HepG2 (cell line): ENCODE measurements around the gene CSTF2. TPM values are rescaled to one million over a fixed set of nuclear protein-coding genes. Genes with fewer than 3 reads are reported as not detected.

Source experiments
- ATF7 ChIP-seq, 2 experiments: fragments of 450-650 bp in 1 of 2; sonication (generic) in 1 of 2; formaldehyde crosslinking in 1 of 2; IDR thresholded peaks; 2 replicates each; pipeline versions ENCODE4 v1.4.0 to v1.6.1; 2016 to 2020; ENCODE audit warnings: antibody characterized with exemption in 1 of 2, mild to moderate bottlenecking in 1 of 2, missing genetic modification reagents in 1 of 2
- HINFP ChIP-seq: sonication (generic); formaldehyde crosslinking; IDR thresholded peaks from 2 replicates; pipeline ENCODE4 v1.4.0; 2020; ENCODE audit warnings: low read depth, mild to moderate bottlenecking, missing genetic modification reagents
- PAXIP1 ChIP-seq: sonication (generic); formaldehyde crosslinking; conservative IDR thresholded peaks from 2 replicates; pipeline ENCODE4 v1.4.0; 2020; ENCODE audit warnings: mild to moderate bottlenecking, missing genetic modification reagents, moderate library complexity
- PITX1 ChIP-seq: sonication (generic); formaldehyde crosslinking; IDR thresholded peaks from 2 replicates; pipeline ENCODE4 v1.5.1; 2020; ENCODE audit warnings: mild to moderate bottlenecking, missing genetic modification reagents
- TEAD2 ChIP-seq: sonication (generic); formaldehyde crosslinking; IDR thresholded peaks from 2 replicates; pipeline ENCODE4 v1.9.0; 2021; ENCODE audit warnings: missing genetic modification reagents
- TEAD3 ChIP-seq: optimal IDR thresholded peaks from 2 replicates; pipeline ENCODE3; 2016; ENCODE audit warnings: borderline replicate concordance
- ZFYVE20 ChIP-seq: sonication (generic); formaldehyde crosslinking; IDR thresholded peaks from 2 replicates; pipeline ENCODE4 v1.8.0; 2023; ENCODE audit warnings: low read depth, mild to moderate bottlenecking, moderate library complexity, missing genetic modification reagents, borderline replicate concordance
- polyA plus RNA-seq, 8 experiments: library from polyadenylated mRNA; depleted of rRNA in 3 of 8; stranded (reverse) in 7 of 8; unstranded in 1 of 8; fragments of >200 nt; fragmentation: Illumina TruSeq in 4 of 8; extraction: Trizol in 4 of 8; gene quantifications; 2 replicates each; pipeline versions ENCODE4 v1.2.1 to v1.2.3, GENCODE V29; 2011 to 2016; ENCODE audit warnings: low read depth in 4 of 8, missing spikeins in 1 of 8, mixed read lengths in 1 of 8; ENCODE audit not compliant: insufficient read depth in 1 of 8
- total RNA-seq, 5 experiments: library from RNA; depleted of rRNA; stranded (reverse); fragments of >200 nt; fragmentation: Illumina TruSeq; extraction: Trizol; gene quantifications; 2 replicates each; pipeline ENCODE4 v1.2.3, GENCODE V29; 2016; ENCODE audit warnings: low read depth in 1 of 5
- TF ChIP-seq, protein P1 (sequence below): sonication (generic); formaldehyde crosslinking; IDR thresholded peaks from 2 replicates; pipeline ENCODE4 v1.9.0; 2021; ENCODE audit warnings: mild to moderate bottlenecking, missing genetic modification reagents
- TF ChIP-seq, protein P2 (sequence below): sonication (generic); formaldehyde crosslinking; IDR thresholded peaks from 2 replicates; pipeline ENCODE4 v1.4.0; 2020; ENCODE audit warnings: missing genetic modification reagents
- TF ChIP-seq, protein P3 (sequence below): sonication (generic); formaldehyde crosslinking; IDR thresholded peaks from 2 replicates; pipeline ENCODE4 v1.4.0; 2020; ENCODE audit warnings: missing genetic modification reagents

The CSTF2 gene
- total and polyA plus RNA-seq, 2 of the 13 experiments (the other 11 are each of a cell fraction or from before 2014, with no cell fraction given) = 19.7 to 26.7 TPM

DNA sequence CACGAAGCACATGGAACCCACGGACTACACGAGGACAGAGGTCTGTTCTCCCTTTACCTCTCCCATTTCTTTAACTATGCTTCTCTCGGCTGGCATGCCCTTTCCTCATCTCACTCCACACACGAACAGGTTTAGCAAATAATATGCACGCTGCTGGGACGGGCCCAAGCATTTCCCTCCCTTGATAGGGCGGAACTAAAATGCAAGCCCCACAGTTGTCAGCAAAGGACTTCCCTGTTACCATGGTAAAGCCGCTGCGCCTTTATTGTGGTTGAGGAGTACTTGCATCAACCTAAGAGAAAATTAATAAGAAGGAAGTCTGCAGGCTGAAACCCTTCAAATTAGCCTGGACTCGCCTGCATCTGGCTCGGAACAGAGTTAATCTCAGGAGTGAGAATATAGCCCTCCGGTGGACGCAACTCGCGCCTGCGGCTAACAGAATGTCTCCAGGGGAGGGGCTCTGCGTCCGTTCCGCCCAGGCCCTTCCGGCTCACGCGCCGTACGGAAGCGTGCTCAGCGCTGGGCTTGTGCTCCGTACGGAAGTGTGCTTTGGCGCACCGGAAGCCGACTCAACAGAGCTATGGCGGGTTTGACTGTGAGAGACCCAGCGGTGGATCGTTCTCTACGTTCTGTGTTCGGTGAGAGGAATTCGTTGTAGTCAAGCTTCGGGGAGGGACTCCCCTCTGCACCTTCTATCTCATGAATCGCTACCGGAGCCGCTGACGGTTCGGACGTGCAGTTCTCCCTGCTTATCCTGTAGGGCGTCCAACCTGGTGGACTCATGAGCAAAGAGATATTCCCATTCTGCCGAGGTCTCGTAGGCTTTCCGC lies at the start of gene CSTF2 (continued):
- TF ChIP-seq, protein P1, sequence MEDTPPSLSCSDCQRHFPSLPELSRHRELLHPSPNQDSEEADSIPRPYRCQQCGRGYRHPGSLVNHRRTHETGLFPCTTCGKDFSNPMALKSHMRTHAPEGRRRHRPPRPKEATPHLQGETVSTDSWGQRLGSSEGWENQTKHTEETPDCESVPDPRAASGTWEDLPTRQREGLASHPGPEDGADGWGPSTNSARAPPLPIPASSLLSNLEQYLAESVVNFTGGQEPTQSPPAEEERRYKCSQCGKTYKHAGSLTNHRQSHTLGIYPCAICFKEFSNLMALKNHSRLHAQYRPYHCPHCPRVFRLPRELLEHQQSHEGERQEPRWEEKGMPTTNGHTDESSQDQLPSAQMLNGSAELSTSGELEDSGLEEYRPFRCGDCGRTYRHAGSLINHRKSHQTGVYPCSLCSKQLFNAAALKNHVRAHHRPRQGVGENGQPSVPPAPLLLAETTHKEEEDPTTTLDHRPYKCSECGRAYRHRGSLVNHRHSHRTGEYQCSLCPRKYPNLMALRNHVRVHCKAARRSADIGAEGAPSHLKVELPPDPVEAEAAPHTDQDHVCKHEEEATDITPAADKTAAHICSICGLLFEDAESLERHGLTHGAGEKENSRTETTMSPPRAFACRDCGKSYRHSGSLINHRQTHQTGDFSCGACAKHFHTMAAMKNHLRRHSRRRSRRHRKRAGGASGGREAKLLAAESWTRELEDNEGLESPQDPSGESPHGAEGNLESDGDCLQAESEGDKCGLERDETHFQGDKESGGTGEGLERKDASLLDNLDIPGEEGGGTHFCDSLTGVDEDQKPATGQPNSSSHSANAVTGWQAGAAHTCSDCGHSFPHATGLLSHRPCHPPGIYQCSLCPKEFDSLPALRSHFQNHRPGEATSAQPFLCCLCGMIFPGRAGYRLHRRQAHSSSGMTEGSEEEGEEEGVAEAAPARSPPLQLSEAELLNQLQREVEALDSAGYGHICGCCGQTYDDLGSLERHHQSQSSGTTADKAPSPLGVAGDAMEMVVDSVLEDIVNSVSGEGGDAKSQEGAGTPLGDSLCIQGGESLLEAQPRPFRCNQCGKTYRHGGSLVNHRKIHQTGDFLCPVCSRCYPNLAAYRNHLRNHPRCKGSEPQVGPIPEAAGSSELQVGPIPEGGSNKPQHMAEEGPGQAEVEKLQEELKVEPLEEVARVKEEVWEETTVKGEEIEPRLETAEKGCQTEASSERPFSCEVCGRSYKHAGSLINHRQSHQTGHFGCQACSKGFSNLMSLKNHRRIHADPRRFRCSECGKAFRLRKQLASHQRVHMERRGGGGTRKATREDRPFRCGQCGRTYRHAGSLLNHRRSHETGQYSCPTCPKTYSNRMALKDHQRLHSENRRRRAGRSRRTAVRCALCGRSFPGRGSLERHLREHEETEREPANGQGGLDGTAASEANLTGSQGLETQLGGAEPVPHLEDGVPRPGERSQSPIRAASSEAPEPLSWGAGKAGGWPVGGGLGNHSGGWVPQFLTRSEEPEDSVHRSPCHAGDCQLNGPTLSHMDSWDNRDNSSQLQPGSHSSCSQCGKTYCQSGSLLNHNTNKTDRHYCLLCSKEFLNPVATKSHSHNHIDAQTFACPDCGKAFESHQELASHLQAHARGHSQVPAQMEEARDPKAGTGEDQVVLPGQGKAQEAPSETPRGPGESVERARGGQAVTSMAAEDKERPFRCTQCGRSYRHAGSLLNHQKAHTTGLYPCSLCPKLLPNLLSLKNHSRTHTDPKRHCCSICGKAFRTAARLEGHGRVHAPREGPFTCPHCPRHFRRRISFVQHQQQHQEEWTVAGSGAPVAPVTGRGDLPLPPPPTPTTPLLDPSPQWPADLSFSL (CRISPR knock-in tag) = no peak
- TF ChIP-seq PAXIP1 (no peak), TEAD3 (CRISPR knock-in tag) (no peak), ZFYVE20 (CRISPR knock-in tag) (no peak), PITX1 (no peak), TEAD2 (CRISPR knock-in tag) (no peak), HINFP (CRISPR knock-in tag) (no peak), ATF7 (IDR thresholded peaks at IDR 0.05) (no peak), ATF7 (CRISPR knock-in tag; IDR thresholded peaks at IDR 0.05) (no peak)
- TF ChIP-seq, protein P2, sequence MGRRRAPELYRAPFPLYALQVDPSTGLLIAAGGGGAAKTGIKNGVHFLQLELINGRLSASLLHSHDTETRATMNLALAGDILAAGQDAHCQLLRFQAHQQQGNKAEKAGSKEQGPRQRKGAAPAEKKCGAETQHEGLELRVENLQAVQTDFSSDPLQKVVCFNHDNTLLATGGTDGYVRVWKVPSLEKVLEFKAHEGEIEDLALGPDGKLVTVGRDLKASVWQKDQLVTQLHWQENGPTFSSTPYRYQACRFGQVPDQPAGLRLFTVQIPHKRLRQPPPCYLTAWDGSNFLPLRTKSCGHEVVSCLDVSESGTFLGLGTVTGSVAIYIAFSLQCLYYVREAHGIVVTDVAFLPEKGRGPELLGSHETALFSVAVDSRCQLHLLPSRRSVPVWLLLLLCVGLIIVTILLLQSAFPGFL (CRISPR knock-in tag) = no peak
- TF ChIP-seq, protein P3, sequence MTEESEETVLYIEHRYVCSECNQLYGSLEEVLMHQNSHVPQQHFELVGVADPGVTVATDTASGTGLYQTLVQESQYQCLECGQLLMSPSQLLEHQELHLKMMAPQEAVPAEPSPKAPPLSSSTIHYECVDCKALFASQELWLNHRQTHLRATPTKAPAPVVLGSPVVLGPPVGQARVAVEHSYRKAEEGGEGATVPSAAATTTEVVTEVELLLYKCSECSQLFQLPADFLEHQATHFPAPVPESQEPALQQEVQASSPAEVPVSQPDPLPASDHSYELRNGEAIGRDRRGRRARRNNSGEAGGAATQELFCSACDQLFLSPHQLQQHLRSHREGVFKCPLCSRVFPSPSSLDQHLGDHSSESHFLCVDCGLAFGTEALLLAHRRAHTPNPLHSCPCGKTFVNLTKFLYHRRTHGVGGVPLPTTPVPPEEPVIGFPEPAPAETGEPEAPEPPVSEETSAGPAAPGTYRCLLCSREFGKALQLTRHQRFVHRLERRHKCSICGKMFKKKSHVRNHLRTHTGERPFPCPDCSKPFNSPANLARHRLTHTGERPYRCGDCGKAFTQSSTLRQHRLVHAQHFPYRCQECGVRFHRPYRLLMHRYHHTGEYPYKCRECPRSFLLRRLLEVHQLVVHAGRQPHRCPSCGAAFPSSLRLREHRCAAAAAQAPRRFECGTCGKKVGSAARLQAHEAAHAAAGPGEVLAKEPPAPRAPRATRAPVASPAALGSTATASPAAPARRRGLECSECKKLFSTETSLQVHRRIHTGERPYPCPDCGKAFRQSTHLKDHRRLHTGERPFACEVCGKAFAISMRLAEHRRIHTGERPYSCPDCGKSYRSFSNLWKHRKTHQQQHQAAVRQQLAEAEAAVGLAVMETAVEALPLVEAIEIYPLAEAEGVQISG (CRISPR knock-in tag) = peak; percentile 80
